GM12878 (cell line): Measurements from ENCODE around the gene MRPL20. TPM values are rescaled to one million over a fixed set of nuclear protein-coding genes. Genes with fewer than 3 reads are reported as not detected.

Experiments
- ATAC-seq: fragments of 200-7000 bp; cut with Tn5 transposase; 3 replicates; pipeline ENCODE4 v1.9.1; 2020; ENCODE audit warnings: mild to moderate bottlenecking, moderate library complexity
- BruUV-seq: library from RNA; stranded (reverse); fragments of 400-500 nt; replicated peaks from 2 replicates; lab custom pipeline; 2021; lab: Mats Ljungman, UMichigan
- CTCF ChIA-PET: fragments of 300-600 bp; sonication (Branson Sonifier 250); formaldehyde crosslinking; extraction: SDS; loops from one replicate; lab custom pipeline; 2021; ENCODE audit warnings: inconsistent platforms; lab: Yijun Ruan, JAX
- POLR2A ChIA-PET: fragments of 350-600 bp; formaldehyde crosslinking; extraction: SDS; loops from one replicate; lab custom pipeline; 2021; ENCODE audit warnings: inconsistent platforms; lab: Charles Lee
- RAD21 ChIA-PET: fragments of 300-600 bp; sonication (Branson Sonifier 250); formaldehyde crosslinking; loops from one replicate; lab custom pipeline; 2023; ENCODE audit warnings: antibody characterized with exemption; ENCODE audit not compliant: unreplicated experiment; lab: Charles Lee
- SMC1A ChIA-PET: fragments of 300-600 bp; sonication (Branson Sonifier 250); formaldehyde crosslinking; loops from one replicate; lab custom pipeline; 2023; ENCODE audit not compliant: unreplicated experiment, uncharacterized antibody; lab: Charles Lee
- DNase-seq: peaks from one replicate; pipeline ENCODE4 v3.0.0-alpha.2; 2011; ENCODE audit warnings: low read depth, low spot score
- FAIRE-seq: peaks from 3 replicates; lab custom pipeline; 2011; peaks lifted over from hg19 to GRCh38; lab: Jason Lieb, UNC
- H2AFZ ChIP-seq: 2 replicates; pipeline ENCODE4 v1.6.0; 2011; ENCODE audit warnings: low read depth, low read length, control low read depth; ENCODE audit not compliant: control insufficient read depth
- H3K27ac ChIP-seq: 2 replicates; pipeline ENCODE4 v1.5.1; 2011; ENCODE audit warnings: control low read depth; ENCODE audit not compliant: control insufficient read depth, insufficient read depth
- H3K27me3 ChIP-seq, 2 experiments: replicated peaks in 1 of 2; 2 replicates each; pipeline versions ENCODE4 v1.6.0 to v1.6.1; 2011; ENCODE audit warnings: low read length in 1 of 2; ENCODE audit not compliant: control insufficient read depth in 2 of 2, insufficient read depth in 2 of 2
- H3K36me3 ChIP-seq, 2 experiments: 2 replicates each; pipeline ENCODE4 v1.5.1; 2011; ENCODE audit warnings: low read length in 1 of 2; ENCODE audit not compliant: control insufficient read depth in 2 of 2, insufficient read depth in 2 of 2
- H3K4me1 ChIP-seq: 2 replicates; pipeline ENCODE4 v1.6.1; 2011; ENCODE audit warnings: mild to moderate bottlenecking, low read length, moderate library complexity, mixed read lengths; ENCODE audit not compliant: control insufficient read depth, insufficient read depth
- H3K4me2 ChIP-seq: 2 replicates; pipeline ENCODE4 v1.6.0; 2011; ENCODE audit warnings: control low read depth; ENCODE audit not compliant: control insufficient read depth, insufficient read depth
- H3K4me3 ChIP-seq: fragments of 200-600 bp; sonication (generic); 2 replicates; pipeline ENCODE4 v1.5.1; 2016
- H3K79me2 ChIP-seq: 2 replicates; pipeline ENCODE4 v1.6.0; 2011; ENCODE audit warnings: low read length; ENCODE audit not compliant: control insufficient read depth, insufficient read depth
- H3K9ac ChIP-seq: 2 replicates; pipeline ENCODE4 v1.8.0; 2011; ENCODE audit warnings: low read length, control low read depth, mixed read lengths; ENCODE audit not compliant: control insufficient read depth, insufficient read depth
- H3K9me3 ChIP-seq: replicated peaks from 3 replicates; pipeline ENCODE4 v1.5.1; 2011; ENCODE audit warnings: mild to moderate bottlenecking, low read length; ENCODE audit not compliant: control insufficient read depth, insufficient read depth
- H4K20me1 ChIP-seq: 2 replicates; pipeline ENCODE4 v1.6.0; 2011; ENCODE audit not compliant: control insufficient read depth, insufficient read depth
- BCL3 ChIP-seq: IDR thresholded peaks from 2 replicates; pipeline ENCODE4 v1.6.1; 2011; ENCODE audit warnings: borderline replicate concordance, low read depth, mild to moderate bottlenecking, moderate library complexity, low read length; ENCODE audit not compliant: insufficient read depth, poor library complexity, severe bottlenecking
- MTA3 ChIP-seq: IDR thresholded peaks from 2 replicates; pipeline ENCODE4 v1.6.1; 2012; ENCODE audit warnings: low read length, inconsistent platforms, borderline replicate concordance
- RELB ChIP-seq: fragments of 450-650 bp; IDR thresholded peaks from 2 replicates; pipeline ENCODE4 v1.6.1; 2017; ENCODE audit warnings: low read depth, mild to moderate bottlenecking, moderate library complexity
- SMARCA5 ChIP-seq: fragments of 450-650 bp; IDR thresholded peaks from 2 replicates; pipeline ENCODE4 v1.6.1; 2017; ENCODE audit warnings: mild to moderate bottlenecking
- ZBTB4 ChIP-seq: fragments of 450-650 bp; formaldehyde crosslinking; IDR thresholded peaks from 2 replicates; pipeline ENCODE4 v1.4.0; 2022; ENCODE audit warnings: mild to moderate bottlenecking, moderate library complexity
- WGBS: methylation state at CpG from one replicate; pipeline ENCODE4 v1.1.6; 2016; ENCODE audit warnings: low lambda C conversion rate; ENCODE audit not compliant: insufficient replicate concordance, insufficient coverage; ENCODE audit errors: missing lambda C conversion rate; 5-methylcytosine and 5-hydroxymethylcytosine counted together
- in situ Hi-C: fragments of 300-500 bp; cut with MboI; formaldehyde crosslinking; loops from 9 replicates; pipeline ENCODE4 v1.14.3; 2018; ENCODE audit warnings: mixed read lengths
- intact Hi-C: fragments of 100-400 bp; cut with micrococcal nuclease; formaldehyde crosslinking; loops from one replicate; pipeline ENCODE4 v1.14.2; 2022; ENCODE audit not compliant: unreplicated experiment
- polyA plus RNA-seq, 11 experiments: library from polyadenylated mRNA; depleted of rRNA in 4 of 11; unstranded in 6 of 11; stranded (reverse) in 5 of 11; fragments of >200 nt; fragmentation: Nextera tagmentation in 4 of 11; fragmentation: Illumina TruSeq in 1 of 11; extraction: Ambion mirVana in 4 of 11; extraction: Trizol in 1 of 11; gene quantifications; 1 replicate in 1 of 11; 2 replicates in 10 of 11; pipeline versions ENCODE4 v1.2.1 to v1.2.3, GENCODE V29; 2011 to 2016; ENCODE audit warnings: inconsistent platforms in 2 of 11, missing spikeins in 2 of 11, low read depth in 1 of 11
- total RNA-seq, 4 experiments: library from RNA; depleted of rRNA in 3 of 4; stranded (reverse); fragments of >200 nt in 3 of 4; fragmentation: Illumina TruSeq in 1 of 4; extraction: Trizol in 1 of 4; gene quantifications; 2 replicates each; pipeline versions ENCODE4 v1.2.1 to v1.2.3, GENCODE V29; 2013 to 2021

Gene MRPL20
- total and polyA plus RNA-seq, 10 of the 15 experiments (the other 5 are each of a cell fraction or from before 2014, with no cell fraction given) = 129 to 525 (median 255) TPM

- TF ChIP-seq ZBTB4 (CRISPR knock-in tag) = no peak
- no peak for TF ChIP-seq SMARCA5
Observed at GRCh38 chr1:1366699-1367066, 40.4 kb downstream of the MRPL20 start (continued).

- no peak overlapping the region for H3K4me2 ChIP-seq
- 61% methylated on average over 10 of the region's 10 CpGs for WGBS
- no TSS peak for BruUV-seq
- TF ChIP-seq RELB (peak; percentile 22), BCL3 (peak; percentile 8), MTA3 (no peak)
- no peak overlapping the region for H3K9ac ChIP-seq
- RAD21 ChIA-PET = no interaction called here
- H2AFZ ChIP-seq = no peak overlapping the region
- DNase-seq (no peak), FAIRE-seq (no peak), ATAC-seq (no peak)
- intact Hi-C loops (no loop called here), in situ Hi-C loops (no loop called here)
- H3K36me3 ChIP-seq = peaks cover 0 to 1% of the 10 kb centered on the region in 2 experiments; a peak in 2 of 4 replicates
- H4K20me1 ChIP-seq = no peaks in the 10 kb centered on the region
- POLR2A ChIA-PET = no interaction called here
- SMC1A ChIA-PET = no interaction called here
- H3K79me2 ChIP-seq = no peaks in the 10 kb centered on the region
- CTCF ChIA-PET = no interaction called here
- peaks cover 3% of the 10 kb centered on the region; the same call in 1 of the 3 replicates for H3K9me3 ChIP-seq
- H3K4me3 ChIP-seq = no peak overlapping the region
- H3K27me3 ChIP-seq = no peaks in the 10 kb centered on the region
- H3K4me1 ChIP-seq = no peaks in the 10 kb centered on the region; the same call in 1 of the 2 replicates
- H3K27ac ChIP-seq = no peak overlapping the region
Observed at GRCh38 chr1:1365875-1366698, 41.0 kb downstream of the MRPL20 start.
